Natural killer cell (primary cell): ENCODE results near the gene KSR2. TPM values are rescaled to one million over a fixed set of nuclear protein-coding genes. Genes with fewer than 3 reads are reported as not detected.

ENCODE experiments used
- ATAC-seq, 3 donors: fragments of 150-1000 bp in 2 of 3; fragments of 200-7000 bp in 1 of 3; cut with Tn5 transposase; 1 replicate in 1 of 3; 2 replicates in 2 of 3; pipeline ENCODE4 v1.10.0; 2021; ENCODE audit warnings: mild to moderate bottlenecking in 2 of 3, moderate library complexity in 2 of 3
- DNase-seq, 2 donors: peaks; one replicate each; pipeline versions ENCODE4 v3.0.0 to v3.0.0-alpha.2; 2013 to 2021; ENCODE audit warnings: mixed read lengths in 1 of 2
- H3K27ac ChIP-seq: one replicate; pipeline ENCODE4 v1.5.1; 2013; ENCODE audit warnings: mild to moderate bottlenecking, low read length
- H3K27me3 ChIP-seq: one replicate; pipeline ENCODE4 v1.6.1; 2013; ENCODE audit warnings: low read length; ENCODE audit not compliant: control insufficient read depth, insufficient read depth
- H3K36me3 ChIP-seq: one replicate; pipeline ENCODE4 v1.6.1; 2013; ENCODE audit warnings: low read length; ENCODE audit not compliant: control insufficient read depth, insufficient read depth
- H3K4me1 ChIP-seq: one replicate; pipeline ENCODE4 v1.6.1; 2013; ENCODE audit warnings: low read length; ENCODE audit not compliant: control insufficient read depth, insufficient read depth
- H3K4me3 ChIP-seq: one replicate; pipeline ENCODE4 v1.5.1; 2013; ENCODE audit warnings: low read length
- H3K9me3 ChIP-seq: one replicate; pipeline ENCODE4 v1.6.1; 2013; ENCODE audit warnings: low read length; ENCODE audit not compliant: control insufficient read depth, insufficient read depth
- H3K27ac Mint-ChIP-seq, 2 donors: one replicate each; pipeline ENCODE4 v1.8.0; 2022; ENCODE audit warnings: mild to moderate bottlenecking in 2 of 2, mixed read lengths in 2 of 2, moderate library complexity in 1 of 2
- H3K27me3 Mint-ChIP-seq, 2 donors: one replicate each; pipeline ENCODE4 v1.8.0; 2022; ENCODE audit warnings: low read depth in 2 of 2, mixed read lengths in 2 of 2
- H3K36me3 Mint-ChIP-seq: one replicate; pipeline ENCODE4 v1.8.0; 2022; ENCODE audit warnings: mixed read lengths
- H3K4me1 Mint-ChIP-seq, 2 donors: one replicate each; pipeline ENCODE4 v1.8.0; 2022; ENCODE audit warnings: mixed read lengths in 2 of 2
- H3K4me3 Mint-ChIP-seq: one replicate; pipeline ENCODE4 v1.8.0; 2022; ENCODE audit warnings: mild to moderate bottlenecking, moderate library complexity, mixed read lengths
- H3K9me3 Mint-ChIP-seq, 2 donors: one replicate each; pipeline ENCODE4 v1.8.0; 2022; ENCODE audit warnings: mixed read lengths in 2 of 2
- CTCF ChIP-seq: fragments of 200-600 bp; IDR thresholded peaks from one replicate; pipeline ENCODE4 v1.8.0; 2022; ENCODE audit warnings: antibody characterized with exemption
- WGBS: methylation state at CpG from one replicate; pipeline ENCODE4 v1.1.7; 2013; ENCODE audit warnings: missing lambda C conversion rate; ENCODE audit not compliant: insufficient coverage; 5-methylcytosine and 5-hydroxymethylcytosine counted together
- intact Hi-C: fragments of 100-400 bp; cut with micrococcal nuclease; formaldehyde crosslinking; loops from one replicate; pipeline ENCODE4 v1.14.2; 2022
- total RNA-seq, 4 donors: library from RNA; stranded (reverse); fragments of 120-200 nt in 1 of 4; gene quantifications; one replicate each; pipeline versions ENCODE4 v1.2.3 to v1.2.4, GENCODE V29; 2013 to 2022

The KSR2 gene
- total RNA-seq, 3 donors from 2014 or later (not counting 1 experiment from before 2014, with no cell fraction given) = not detected

GRCh38 chr12:117827660-117828059 is 141.1 kb downstream of the KSR2 start:
- WGBS = 89% methylated on average over 2 of the region's 2 CpGs
- no peaks in the 10 kb centered on the region for H3K27me3 ChIP-seq
- H3K4me3 ChIP-seq = no peak overlapping the region
- no peak overlapping the region for H3K27ac ChIP-seq
- Mint-ChIP-seq H3K36me3 (no peaks in the 10 kb centered on the region), H3K9me3 (peaks cover 4% of the 10 kb centered on the region in 2 donors), H3K4me3 (no peak overlapping the region), H3K27ac (no peak overlapping the region), H3K27me3 (peaks cover 0 to 7% of the 10 kb centered on the region in 2 donors), H3K4me1 (no peaks in the 10 kb centered on the region)
- intact Hi-C loops = no loop called here
- H3K9me3 ChIP-seq = peaks cover 9% of the 10 kb centered on the region
- H3K36me3 ChIP-seq = no peaks in the 10 kb centered on the region
- H3K4me1 ChIP-seq = no peaks in the 10 kb centered on the region
- no peak for TF ChIP-seq CTCF
- ATAC-seq (no peak), DNase-seq (no peak)

- H3K27me3 Mint-ChIP-seq = peaks cover 0 to under 1% of the 10 kb centered on the region in 2 donors
- DNase-seq (no peak), ATAC-seq (no peak)
- Histone ChIP-seq H3K36me3 (no peaks in the 10 kb centered on the region), H3K27ac (no peak overlapping the region), H3K4me1 (no peaks in the 10 kb centered on the region), H3K9me3 (peaks cover 9% of the 10 kb centered on the region), H3K4me3 (no peak overlapping the region), H3K27me3 (no peaks in the 10 kb centered on the region)
- no peaks in the 10 kb centered on the region for H3K4me1 Mint-ChIP-seq
- no peaks in the 10 kb centered on the region for H3K36me3 Mint-ChIP-seq
- 95% methylated on average over 3 of the region's 3 CpGs for WGBS
- no peak overlapping the region for H3K27ac Mint-ChIP-seq
- no peak for TF ChIP-seq CTCF
- no peak overlapping the region for H3K4me3 Mint-ChIP-seq
- intact Hi-C loops = no loop called here
- peaks cover 4% of the 10 kb centered on the region in 2 donors for H3K9me3 Mint-ChIP-seq
These were observed 143.0 kb downstream of the KSR2 start for GRCh38 chr12:117825827-117826226.

- Histone ChIP-seq H3K4me1 (no peaks in the 10 kb centered on the region), H3K27ac (no peak overlapping the region), H3K27me3 (no peaks in the 10 kb centered on the region), H3K36me3 (no peaks in the 10 kb centered on the region), H3K9me3 (no peaks in the 10 kb centered on the region), H3K4me3 (no peak overlapping the region)
- H3K27me3 Mint-ChIP-seq = no peaks in the 10 kb centered on the region
- H3K4me3 Mint-ChIP-seq = no peak overlapping the region
- ATAC-seq (no peak), DNase-seq (no peak)
- WGBS = 74% methylated on average over 5 of the region's 6 CpGs
- TF ChIP-seq CTCF = no peak
- no peaks in the 10 kb centered on the region for H3K9me3 Mint-ChIP-seq
- H3K27ac Mint-ChIP-seq = no peak overlapping the region
- H3K36me3 Mint-ChIP-seq = no peaks in the 10 kb centered on the region
- intact Hi-C loops = no loop called here
- H3K4me1 Mint-ChIP-seq = no peaks in the 10 kb centered on the region
These were observed 147.2 kb downstream of the KSR2 start for GRCh38 chr12:117821480-117822175.
